Erythroblast (primary cell): ENCODE data around the gene DEFB125.
"Not testable (repeated sequence)": the region's sequence is repeated elsewhere in the genome, so short reads cannot be mapped to it uniquely, and the experiment has no call there.

Experiments
- DNase-seq, 2 experiments: peaks; one replicate each; lab custom pipeline; 2025; lab: John Stamatoyannopoulos, UW
- GATA1 ChIP-seq: IDR thresholded peaks from 2 replicates; pipeline ENCODE4 v1.6.1; 2011; ENCODE audit warnings: low read depth, mild to moderate bottlenecking, control low read depth, low read length, moderate library complexity
- POLR2A ChIP-seq: IDR thresholded peaks from 2 replicates; pipeline ENCODE4 v1.6.1; 2011; ENCODE audit warnings: mild to moderate bottlenecking, low read length

DEFB125 gene

GRCh38 chr20:103456-103855 lies 16.0 kb downstream of the DEFB125 start:
- no peak for DNase-seq

GRCh38 chr20:112396-112795 lies 24.9 kb downstream of the DEFB125 start:
- DNase-seq, result no peak
- TF ChIP-seq GATA1, result no peak
- no peak for TF ChIP-seq POLR2A

More at GRCh38 chr20:103456-103855, 16.0 kb downstream of the DEFB125 start:
- TF ChIP-seq GATA1 (no peak), POLR2A (no peak)

- TF ChIP-seq POLR2A, result no peak
- no peak for TF ChIP-seq GATA1
- DNase-seq, result no peak
Observed at GRCh38 chr20:117518-117917, 30.0 kb downstream of the DEFB125 start.

- not testable (repeated sequence) for DNase-seq
Observed at GRCh38 chr20:129786-130323, 42.4 kb downstream of the DEFB125 start.

- DNase-seq, result peak; percentile 24 to 43
- TF ChIP-seq GATA1 (no peak), POLR2A (no peak)
Observed at GRCh38 chr20:137668-138490, 50.4 kb downstream of the DEFB125 start.

GRCh38 chr20:142290-142689 lies 54.8 kb downstream of the DEFB125 start, which contains the start of gene DEFB126:
TSS of gene DEFB126 (plus strand) at chr20:142590. CDS start at chr20:142629, 39 bp downstream.
- no peak for TF ChIP-seq POLR2A
- no peak for TF ChIP-seq GATA1
- no peak for DNase-seq

- DNase-seq, result no peak
- TF ChIP-seq GATA1 (no peak), POLR2A (no peak)
Observed at GRCh38 chr20:145877-146276, 58.4 kb downstream of the DEFB125 start.
